ENCODE measurements around the gene TDRD3.
"Not testable (repeated sequence)": the region's sequence is repeated elsewhere in the genome, so short reads cannot be mapped to it uniquely, and the experiment has no call there.

TDRD3 gene

GRCh38 chr13:60398907-60399589, 2.0 kb downstream of the TDRD3 start:
- DNase-seq: no peak

GRCh38 chr13:60402022-60402421, 5.0 kb downstream of the TDRD3 start:
- no peak for DNase-seq

GRCh38 chr13:60407095-60407494, 10.1 kb downstream of the TDRD3 start:
- DNase-seq: no peak

GRCh38 chr13:60407852-60408251, 10.8 kb downstream of the TDRD3 start:
- DNase-seq: not testable (repeated sequence)

GRCh38 chr13:60409574-60410292, 12.7 kb downstream of the TDRD3 start:
- DNase-seq: peak in 1 of 2 donors; percentile 24

GRCh38 chr13:60410299-60410698, 13.3 kb downstream of the TDRD3 start:
- DNase-seq: no peak

- DNase-seq: no peak
Measured at GRCh38 chr13:60411464-60411863, 14.4 kb downstream of the TDRD3 start.

GRCh38 chr13:60411983-60412382, 15.0 kb downstream of the TDRD3 start:
- no peak for DNase-seq

- no peak for DNase-seq
Measured at GRCh38 chr13:60412909-60413616, 16.0 kb downstream of the TDRD3 start.

GRCh38 chr13:60414177-60414576, 17.2 kb downstream of the TDRD3 start:
- no peak for DNase-seq

GRCh38 chr13:60417734-60418133, 20.7 kb downstream of the TDRD3 start:
- DNase-seq: no peak

GRCh38 chr13:60418954-60419353, 21.9 kb downstream of the TDRD3 start:
- DNase-seq: no peak

- DNase-seq: no peak
Measured at GRCh38 chr13:60425332-60425731, 28.3 kb downstream of the TDRD3 start.

- no peak for DNase-seq
Measured at GRCh38 chr13:60426075-60426474, 29.1 kb downstream of the TDRD3 start.

GRCh38 chr13:60427285-60427684, 30.3 kb downstream of the TDRD3 start:
- DNase-seq: no peak

- peak; percentile 47 to 81 for DNase-seq
Measured at GRCh38 chr13:60431108-60431700, 34.2 kb downstream of the TDRD3 start.

GRCh38 chr13:60433505-60433904, 36.5 kb downstream of the TDRD3 start:
- DNase-seq: no peak

GRCh38 chr13:60435762-60436374, 38.8 kb downstream of the TDRD3 start:
- DNase-seq: no peak

- no peak for DNase-seq
Measured at GRCh38 chr13:60439201-60439600, 42.2 kb downstream of the TDRD3 start.

GRCh38 chr13:60441761-60442160, 44.7 kb downstream of the TDRD3 start:
- no peak for DNase-seq

GRCh38 chr13:60448907-60449510, 52.0 kb downstream of the TDRD3 start:
- peak; percentile 20 to 60 for DNase-seq

GRCh38 chr13:60453490-60453889, 56.5 kb downstream of the TDRD3 start:
- DNase-seq: no peak

- no peak for DNase-seq
Measured at GRCh38 chr13:60454425-60454824, 57.4 kb downstream of the TDRD3 start.
